Measurements from ENCODE around the gene JPH4.
"Not testable (repeated sequence)": the region's sequence is repeated elsewhere in the genome, so short reads cannot be mapped to it uniquely, and the experiment has no call there.

DNA sequence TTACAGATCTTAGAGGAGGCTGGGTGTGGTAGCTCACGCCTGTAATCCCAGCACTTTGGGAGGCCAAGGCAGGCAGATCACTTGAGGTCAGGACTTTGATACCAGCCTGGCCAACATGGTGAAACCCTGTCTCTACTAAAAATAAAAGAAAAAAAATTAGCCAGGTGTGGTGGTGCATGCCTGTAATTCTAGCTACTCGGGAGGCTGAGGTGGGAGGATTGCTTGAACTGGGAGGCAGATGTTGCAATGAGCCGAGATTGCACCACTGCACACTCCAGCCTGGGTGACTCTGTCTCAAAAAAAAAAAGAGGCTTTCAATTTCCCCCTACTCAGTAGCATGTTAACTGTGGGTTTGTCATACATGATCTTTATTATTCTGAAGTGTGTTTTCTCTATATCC, 15.6 kb upstream of the JPH4 start:
- TF ChIP-seq, protein P1, sequence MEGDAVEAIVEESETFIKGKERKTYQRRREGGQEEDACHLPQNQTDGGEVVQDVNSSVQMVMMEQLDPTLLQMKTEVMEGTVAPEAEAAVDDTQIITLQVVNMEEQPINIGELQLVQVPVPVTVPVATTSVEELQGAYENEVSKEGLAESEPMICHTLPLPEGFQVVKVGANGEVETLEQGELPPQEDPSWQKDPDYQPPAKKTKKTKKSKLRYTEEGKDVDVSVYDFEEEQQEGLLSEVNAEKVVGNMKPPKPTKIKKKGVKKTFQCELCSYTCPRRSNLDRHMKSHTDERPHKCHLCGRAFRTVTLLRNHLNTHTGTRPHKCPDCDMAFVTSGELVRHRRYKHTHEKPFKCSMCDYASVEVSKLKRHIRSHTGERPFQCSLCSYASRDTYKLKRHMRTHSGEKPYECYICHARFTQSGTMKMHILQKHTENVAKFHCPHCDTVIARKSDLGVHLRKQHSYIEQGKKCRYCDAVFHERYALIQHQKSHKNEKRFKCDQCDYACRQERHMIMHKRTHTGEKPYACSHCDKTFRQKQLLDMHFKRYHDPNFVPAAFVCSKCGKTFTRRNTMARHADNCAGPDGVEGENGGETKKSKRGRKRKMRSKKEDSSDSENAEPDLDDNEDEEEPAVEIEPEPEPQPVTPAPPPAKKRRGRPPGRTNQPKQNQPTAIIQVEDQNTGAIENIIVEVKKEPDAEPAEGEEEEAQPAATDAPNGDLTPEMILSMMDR (IDR thresholded peaks at IDR 0.05; ENCODE audit: low read depth, low read length) = not testable (repeated sequence)
- not testable (repeated sequence) for TF ChIP-seq POLR2A (IDR thresholded peaks at IDR 0.05; ENCODE audit: extremely low read depth, insufficient read length); MYC (IDR thresholded peaks at IDR 0.05; ENCODE audit: low read depth, low read length)
- TF ChIP-seq, protein P2, sequence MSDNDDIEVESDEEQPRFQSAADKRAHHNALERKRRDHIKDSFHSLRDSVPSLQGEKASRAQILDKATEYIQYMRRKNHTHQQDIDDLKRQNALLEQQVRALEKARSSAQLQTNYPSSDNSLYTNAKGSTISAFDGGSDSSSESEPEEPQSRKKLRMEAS (IDR thresholded peaks at IDR 0.05; ENCODE audit: low read depth, low read length) = not testable (repeated sequence)
